Natural killer cell (primary cell): ENCODE data around the gene DCX. TPM values are rescaled to one million over a fixed set of nuclear protein-coding genes. Genes with fewer than 3 reads are reported as not detected.

Experiments used
- ATAC-seq, 3 donors: fragments of 150-1000 bp in 2 of 3; fragments of 200-7000 bp in 1 of 3; cut with Tn5 transposase; 1 replicate in 1 of 3; 2 replicates in 2 of 3; pipeline ENCODE4 v1.10.0; 2021; ENCODE audit warnings: mild to moderate bottlenecking in 2 of 3, moderate library complexity in 2 of 3
- DNase-seq, 2 donors: peaks; one replicate each; pipeline versions ENCODE4 v3.0.0 to v3.0.0-alpha.2; 2013 to 2021; ENCODE audit warnings: mixed read lengths in 1 of 2
- H3K27ac ChIP-seq: one replicate; pipeline ENCODE4 v1.5.1; 2013; ENCODE audit warnings: mild to moderate bottlenecking, low read length
- H3K27me3 ChIP-seq: one replicate; pipeline ENCODE4 v1.6.1; 2013; ENCODE audit warnings: low read length; ENCODE audit not compliant: control insufficient read depth, insufficient read depth
- H3K36me3 ChIP-seq: one replicate; pipeline ENCODE4 v1.6.1; 2013; ENCODE audit warnings: low read length; ENCODE audit not compliant: control insufficient read depth, insufficient read depth
- H3K4me1 ChIP-seq: one replicate; pipeline ENCODE4 v1.6.1; 2013; ENCODE audit warnings: low read length; ENCODE audit not compliant: control insufficient read depth, insufficient read depth
- H3K4me3 ChIP-seq: one replicate; pipeline ENCODE4 v1.5.1; 2013; ENCODE audit warnings: low read length
- H3K9me3 ChIP-seq: one replicate; pipeline ENCODE4 v1.6.1; 2013; ENCODE audit warnings: low read length; ENCODE audit not compliant: control insufficient read depth, insufficient read depth
- H3K27ac Mint-ChIP-seq, 2 donors: one replicate each; pipeline ENCODE4 v1.8.0; 2022; ENCODE audit warnings: mild to moderate bottlenecking in 2 of 2, mixed read lengths in 2 of 2, moderate library complexity in 1 of 2
- H3K27me3 Mint-ChIP-seq, 2 donors: one replicate each; pipeline ENCODE4 v1.8.0; 2022; ENCODE audit warnings: low read depth in 2 of 2, mixed read lengths in 2 of 2
- H3K36me3 Mint-ChIP-seq: one replicate; pipeline ENCODE4 v1.8.0; 2022; ENCODE audit warnings: mixed read lengths
- H3K4me1 Mint-ChIP-seq, 2 donors: one replicate each; pipeline ENCODE4 v1.8.0; 2022; ENCODE audit warnings: mixed read lengths in 2 of 2
- H3K4me3 Mint-ChIP-seq: one replicate; pipeline ENCODE4 v1.8.0; 2022; ENCODE audit warnings: mild to moderate bottlenecking, moderate library complexity, mixed read lengths
- H3K9me3 Mint-ChIP-seq, 2 donors: one replicate each; pipeline ENCODE4 v1.8.0; 2022; ENCODE audit warnings: mixed read lengths in 2 of 2
- CTCF ChIP-seq: fragments of 200-600 bp; IDR thresholded peaks from one replicate; pipeline ENCODE4 v1.8.0; 2022; ENCODE audit warnings: antibody characterized with exemption
- WGBS: methylation state at CpG from one replicate; pipeline ENCODE4 v1.1.7; 2013; ENCODE audit warnings: missing lambda C conversion rate; ENCODE audit not compliant: insufficient coverage; 5-methylcytosine and 5-hydroxymethylcytosine counted together
- intact Hi-C: fragments of 100-400 bp; cut with micrococcal nuclease; formaldehyde crosslinking; loops from one replicate; pipeline ENCODE4 v1.14.2; 2022
- total RNA-seq, 4 donors: library from RNA; stranded (reverse); fragments of 120-200 nt in 1 of 4; gene quantifications; one replicate each; pipeline versions ENCODE4 v1.2.3 to v1.2.4, GENCODE V29; 2013 to 2022

DCX gene
- total RNA-seq, 3 donors from 2014 or later (not counting 1 experiment from before 2014, with no cell fraction given): not detected

DNA sequence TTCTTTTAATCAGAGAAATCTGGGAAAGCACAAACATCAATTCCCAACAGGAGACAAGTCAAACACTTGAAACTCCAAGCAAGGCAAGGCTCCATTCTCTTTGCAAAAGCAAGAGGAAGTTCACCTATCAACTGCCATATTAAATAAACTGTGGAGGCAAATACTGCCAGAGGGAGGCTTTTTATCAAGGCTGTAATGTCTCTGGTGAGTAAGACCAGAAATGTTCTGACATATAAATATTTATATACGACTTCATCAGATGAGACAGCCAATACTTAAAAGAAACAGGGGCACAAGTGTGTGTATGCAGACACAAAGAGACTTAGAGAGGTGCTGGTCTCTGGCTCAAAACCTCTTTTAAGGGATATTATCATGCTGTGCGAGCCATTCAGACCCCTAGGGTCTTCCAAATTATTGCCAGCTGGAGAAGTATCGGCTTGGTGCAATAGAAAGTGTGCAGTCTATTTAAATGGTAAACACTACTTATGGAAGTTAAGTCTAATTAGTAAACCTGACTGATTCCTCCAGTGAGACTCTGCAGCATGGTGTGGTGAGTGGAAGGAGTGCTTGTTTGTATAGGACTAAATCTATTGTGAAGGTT, 24.4 kb downstream of the DCX start:
- 83% methylated on average over 3 of the region's 3 CpGs for WGBS
- Mint-ChIP-seq H3K9me3 (peaks cover 2 to 3% of the 10 kb centered on the region in 2 donors), H3K27ac (no peak overlapping the region), H3K36me3 (no peaks in the 10 kb centered on the region), H3K27me3 (peaks cover 0 to 5% of the 10 kb centered on the region in 2 donors), H3K4me3 (no peak overlapping the region), H3K4me1 (no peaks in the 10 kb centered on the region)
- intact Hi-C loops: no loop called here
- Histone ChIP-seq H3K4me3 (no peak overlapping the region), H3K27me3 (no peaks in the 10 kb centered on the region), H3K9me3 (no peaks in the 10 kb centered on the region), H3K36me3 (no peaks in the 10 kb centered on the region), H3K27ac (no peak overlapping the region), H3K4me1 (no peaks in the 10 kb centered on the region)
- ATAC-seq (no peak), DNase-seq (no peak)
- TF ChIP-seq CTCF: no peak

GRCh38 chrX:111386615-111387233, 25.3 kb downstream of the DCX start:
- ATAC-seq: no peak
- Histone ChIP-seq H3K27me3 (no peaks in the 10 kb centered on the region), H3K4me1 (no peaks in the 10 kb centered on the region), H3K4me3 (no peak overlapping the region), H3K27ac (no peak overlapping the region), H3K9me3 (no peaks in the 10 kb centered on the region), H3K36me3 (no peaks in the 10 kb centered on the region)
- 88% methylated on average over 3 of the region's 5 CpGs for WGBS
- intact Hi-C loops: no loop called here
- H3K4me3 Mint-ChIP-seq: no peak overlapping the region
- H3K27me3 Mint-ChIP-seq: peaks cover 0 to 11% of the 10 kb centered on the region in 2 donors
- no peak overlapping the region for H3K27ac Mint-ChIP-seq
- no peak for DNase-seq
- no peaks in the 10 kb centered on the region for H3K36me3 Mint-ChIP-seq
- TF ChIP-seq CTCF: no peak
- peaks cover 4 to 5% of the 10 kb centered on the region in 2 donors for H3K9me3 Mint-ChIP-seq
- no peaks in the 10 kb centered on the region for H3K4me1 Mint-ChIP-seq

- Mint-ChIP-seq H3K4me1 (no peaks in the 10 kb centered on the region), H3K4me3 (no peak overlapping the region), H3K9me3 (peaks cover 4 to 5% of the 10 kb centered on the region in 2 donors), H3K27me3 (peaks cover 0 to 17% of the 10 kb centered on the region in 2 donors), H3K36me3 (no peaks in the 10 kb centered on the region), H3K27ac (no peak overlapping the region)
- intact Hi-C loops: no loop called here
- Histone ChIP-seq H3K4me3 (no peak overlapping the region), H3K27ac (no peak overlapping the region), H3K4me1 (no peaks in the 10 kb centered on the region), H3K9me3 (no peaks in the 10 kb centered on the region), H3K36me3 (no peaks in the 10 kb centered on the region), H3K27me3 (no peaks in the 10 kb centered on the region)
- 88% methylated on average over 3 of the region's 4 CpGs for WGBS
- ATAC-seq (no peak), DNase-seq (no peak)
- TF ChIP-seq CTCF: no peak
Measured at GRCh38 chrX:111386077-111386476, 25.9 kb downstream of the DCX start.

DNA sequence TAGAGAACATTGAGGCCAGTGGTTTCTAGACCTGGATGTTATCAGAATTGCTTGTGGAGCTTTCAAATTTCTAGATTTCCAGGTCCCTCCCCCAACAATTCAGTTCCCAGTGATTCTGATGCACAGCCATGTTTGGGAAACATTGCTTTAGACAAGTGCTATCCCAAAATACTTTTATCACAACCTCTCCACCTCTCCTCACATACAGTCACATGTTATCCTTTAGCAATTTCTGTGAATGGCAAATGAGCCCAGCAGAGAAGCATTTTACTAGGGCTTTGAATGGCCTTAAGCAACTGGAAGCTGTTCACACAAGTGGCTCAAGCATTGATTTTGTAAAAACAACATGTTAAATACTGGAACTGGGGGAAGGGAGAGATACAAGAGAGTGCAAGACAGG, 29.7 kb downstream of the DCX start:
- ATAC-seq: no peak
- no peak for TF ChIP-seq CTCF
- Mint-ChIP-seq H3K4me1 (no peaks in the 10 kb centered on the region), H3K27me3 (peaks cover 0 to 17% of the 10 kb centered on the region in 2 donors), H3K9me3 (peaks cover 2 to 3% of the 10 kb centered on the region in 2 donors), H3K27ac (no peak overlapping the region), H3K36me3 (no peaks in the 10 kb centered on the region), H3K4me3 (no peak overlapping the region)
- Histone ChIP-seq H3K27ac (no peak overlapping the region), H3K9me3 (no peaks in the 10 kb centered on the region), H3K36me3 (no peaks in the 10 kb centered on the region), H3K4me1 (no peaks in the 10 kb centered on the region), H3K27me3 (no peaks in the 10 kb centered on the region), H3K4me3 (no peak overlapping the region)
- intact Hi-C loops: no loop called here
- DNase-seq: no peak
